ENCODE measurements around the gene PLXND1. TPM values are rescaled to one million over a fixed set of nuclear protein-coding genes. Genes with fewer than 3 reads are reported as not detected.

Gene PLXND1
- total and polyA plus RNA-seq, 2 donors (not counting 1 experiment from before 2014, with no cell fraction given) = 89.6 to 109 TPM

DNA sequence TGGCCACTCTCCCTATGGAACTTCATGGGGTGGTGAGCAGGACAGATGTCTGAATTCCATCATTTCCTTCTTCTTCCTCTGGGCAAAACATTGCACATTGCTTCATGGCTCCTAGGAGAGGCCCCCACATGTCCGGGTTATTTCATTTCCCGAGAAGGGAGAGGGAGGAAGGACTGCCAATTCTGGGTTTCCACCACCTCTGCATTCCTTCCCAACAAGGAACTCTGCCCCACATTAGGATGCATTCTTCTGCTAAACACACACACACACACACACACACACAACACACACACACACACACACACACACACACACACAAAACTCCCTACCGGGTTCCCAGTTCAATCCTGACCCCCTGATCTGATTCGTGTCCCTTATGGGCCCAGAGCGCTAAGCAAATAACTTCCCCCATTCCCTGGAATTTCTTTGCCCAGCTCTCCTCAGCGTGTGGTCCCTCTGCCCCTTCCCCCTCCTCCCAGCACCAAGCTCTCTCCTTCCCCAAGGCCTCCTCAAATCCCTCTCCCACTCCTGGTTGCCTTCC, 76.2 kb downstream of the PLXND1 start:
- Histone ChIP-seq H3K79me2 (ENCODE audit: control insufficient read depth, insufficient read depth, low read length) (no peaks in the 10 kb centered on the region), H3K9ac (ENCODE audit: insufficient read depth, low read length) (no peak overlapping the region), H3K9me3 (ENCODE audit: control insufficient read depth, insufficient read depth, low read depth, low read length) (no peaks in the 10 kb centered on the region), H4K20me1 (ENCODE audit: control insufficient read depth, extremely low read depth, insufficient read depth, low read length) (no peaks in the 10 kb centered on the region), H3K27me3 (ENCODE audit: control insufficient read depth, insufficient read depth, low read length) (no peaks in the 10 kb centered on the region), H3K36me3 (ENCODE audit: control insufficient read depth, insufficient read depth, low read length) (no peaks in the 10 kb centered on the region), H3K4me1 (ENCODE audit: control insufficient read depth, extremely low read depth, insufficient read depth, low read length) (peaks cover 3% of the 10 kb centered on the region), H3K4me2 (ENCODE audit: extremely low read depth, insufficient read depth, low read length) (no peak overlapping the region), H3K27ac (ENCODE audit: insufficient read depth, low read length) (no peak overlapping the region), H2AFZ (ENCODE audit: low read length) (no peak overlapping the region), H3K4me3 (replicated peaks in 1 of 4; ENCODE audit: control extremely low read depth in 1 of 4, insufficient read depth in 1 of 4, low read depth in 3 of 4, low read length in 4 of 4) (no peak overlapping the region)
- peak; percentile 60 to 73 for DNase-seq (ENCODE audit: low read depth in 2 of 2)
- TF ChIP-seq, protein P1, sequence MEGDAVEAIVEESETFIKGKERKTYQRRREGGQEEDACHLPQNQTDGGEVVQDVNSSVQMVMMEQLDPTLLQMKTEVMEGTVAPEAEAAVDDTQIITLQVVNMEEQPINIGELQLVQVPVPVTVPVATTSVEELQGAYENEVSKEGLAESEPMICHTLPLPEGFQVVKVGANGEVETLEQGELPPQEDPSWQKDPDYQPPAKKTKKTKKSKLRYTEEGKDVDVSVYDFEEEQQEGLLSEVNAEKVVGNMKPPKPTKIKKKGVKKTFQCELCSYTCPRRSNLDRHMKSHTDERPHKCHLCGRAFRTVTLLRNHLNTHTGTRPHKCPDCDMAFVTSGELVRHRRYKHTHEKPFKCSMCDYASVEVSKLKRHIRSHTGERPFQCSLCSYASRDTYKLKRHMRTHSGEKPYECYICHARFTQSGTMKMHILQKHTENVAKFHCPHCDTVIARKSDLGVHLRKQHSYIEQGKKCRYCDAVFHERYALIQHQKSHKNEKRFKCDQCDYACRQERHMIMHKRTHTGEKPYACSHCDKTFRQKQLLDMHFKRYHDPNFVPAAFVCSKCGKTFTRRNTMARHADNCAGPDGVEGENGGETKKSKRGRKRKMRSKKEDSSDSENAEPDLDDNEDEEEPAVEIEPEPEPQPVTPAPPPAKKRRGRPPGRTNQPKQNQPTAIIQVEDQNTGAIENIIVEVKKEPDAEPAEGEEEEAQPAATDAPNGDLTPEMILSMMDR (conservative IDR thresholded peaks at IDR 0.05 in 1 of 2, IDR thresholded peaks at IDR 0.05 in 1 of 2; ENCODE audit: low read depth in 1 of 2, low read length in 2 of 2) = no peak
- no peak for TF ChIP-seq EZH2 (IDR thresholded peaks at IDR 0.05; ENCODE audit: low read length, missing control alignments)

DNA sequence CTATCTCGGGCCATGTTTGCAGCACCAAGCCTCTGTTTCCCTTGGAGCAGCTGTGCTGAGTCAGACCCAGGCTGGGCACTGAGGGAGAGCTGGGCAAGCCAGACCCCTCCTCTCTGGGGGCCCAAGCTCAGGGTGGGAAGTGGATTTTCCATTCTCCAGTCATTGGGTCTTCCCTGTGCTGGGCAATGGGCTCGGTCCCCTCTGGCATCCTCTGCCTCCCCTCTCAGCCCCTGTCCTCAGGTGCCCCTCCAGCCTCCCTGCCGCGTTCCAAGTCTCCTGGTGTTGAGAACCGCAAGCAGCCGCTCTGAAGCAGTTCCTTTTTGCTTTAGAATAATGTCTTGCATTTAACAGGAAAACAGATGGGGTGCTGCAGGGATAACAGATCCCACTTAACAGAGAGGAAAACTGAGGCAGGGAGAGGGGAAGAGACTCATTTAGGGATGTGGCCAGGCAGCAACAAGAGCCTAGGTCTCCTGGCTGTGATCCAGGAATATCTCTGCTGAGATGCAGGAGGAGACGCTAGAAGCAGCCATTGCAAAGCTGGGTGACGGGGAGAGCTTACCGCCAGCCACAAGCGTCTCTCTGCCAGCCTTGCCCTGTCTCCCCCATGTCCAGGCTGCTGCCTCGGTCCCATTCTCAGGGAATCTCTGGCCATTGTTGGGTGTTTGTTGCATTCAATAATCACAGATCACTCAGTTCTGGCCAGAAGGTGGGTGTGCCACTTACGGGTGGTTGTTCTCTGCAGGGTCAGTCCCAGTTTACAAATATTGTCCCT, 76.9 kb downstream of the PLXND1 start:
- DNase-seq (ENCODE audit: low read depth in 2 of 2) = no peak
- Histone ChIP-seq H3K9ac (ENCODE audit: insufficient read depth, low read length) (no peak overlapping the region), H4K20me1 (ENCODE audit: control insufficient read depth, extremely low read depth, insufficient read depth, low read length) (no peaks in the 10 kb centered on the region), H3K79me2 (ENCODE audit: control insufficient read depth, insufficient read depth, low read length) (no peaks in the 10 kb centered on the region), H3K4me3 (replicated peaks in 1 of 4; ENCODE audit: control extremely low read depth in 1 of 4, insufficient read depth in 1 of 4, low read depth in 3 of 4, low read length in 4 of 4) (no peak overlapping the region), H3K9me3 (ENCODE audit: control insufficient read depth, insufficient read depth, low read depth, low read length) (no peaks in the 10 kb centered on the region), H3K4me2 (ENCODE audit: extremely low read depth, insufficient read depth, low read length) (no peak overlapping the region), H3K27ac (ENCODE audit: insufficient read depth, low read length) (no peak overlapping the region), H3K36me3 (ENCODE audit: control insufficient read depth, insufficient read depth, low read length) (no peaks in the 10 kb centered on the region), H3K27me3 (ENCODE audit: control insufficient read depth, insufficient read depth, low read length) (no peaks in the 10 kb centered on the region), H3K4me1 (ENCODE audit: control insufficient read depth, extremely low read depth, insufficient read depth, low read length) (peaks cover 3% of the 10 kb centered on the region), H2AFZ (ENCODE audit: low read length) (no peak overlapping the region)
- no peak for TF ChIP-seq EZH2 (IDR thresholded peaks at IDR 0.05; ENCODE audit: low read length, missing control alignments)
- TF ChIP-seq, protein P1 (conservative IDR thresholded peaks at IDR 0.05 in 1 of 2, IDR thresholded peaks at IDR 0.05 in 1 of 2; ENCODE audit: low read depth in 1 of 2, low read length in 2 of 2) = no peak

DNA sequence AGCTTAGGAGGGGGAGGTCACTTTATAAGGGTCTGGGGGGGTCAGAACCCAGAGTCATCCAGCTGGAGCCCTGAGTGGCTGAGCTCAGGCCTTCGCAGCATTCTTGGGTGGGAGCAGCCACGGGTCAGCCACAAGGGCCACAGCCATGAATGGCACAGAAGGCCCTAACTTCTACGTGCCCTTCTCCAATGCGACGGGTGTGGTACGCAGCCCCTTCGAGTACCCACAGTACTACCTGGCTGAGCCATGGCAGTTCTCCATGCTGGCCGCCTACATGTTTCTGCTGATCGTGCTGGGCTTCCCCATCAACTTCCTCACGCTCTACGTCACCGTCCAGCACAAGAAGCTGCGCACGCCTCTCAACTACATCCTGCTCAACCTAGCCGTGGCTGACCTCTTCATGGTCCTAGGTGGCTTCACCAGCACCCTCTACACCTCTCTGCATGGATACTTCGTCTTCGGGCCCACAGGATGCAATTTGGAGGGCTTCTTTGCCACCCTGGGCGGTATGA, 77.8 kb downstream of the PLXND1 start, which contains the start of gene RHO:
Gene RHO, plus strand, starts transcription at position 51 of the 512 bp plus-strand sequence. Its CDS starts 95 bp downstream, at position 146.
- Histone ChIP-seq H3K9ac (ENCODE audit: insufficient read depth, low read length) (no peak within 1 kb of the TSS), H3K9me3 (ENCODE audit: control insufficient read depth, insufficient read depth, low read depth, low read length) (no peaks in the 10 kb centered on the region), H3K4me1 (ENCODE audit: control insufficient read depth, extremely low read depth, insufficient read depth, low read length) (peaks cover 3% of the 10 kb centered on the region), H3K4me2 (ENCODE audit: extremely low read depth, insufficient read depth, low read length) (no peak within 1 kb of the TSS), H2AFZ (ENCODE audit: low read length) (no peak within 1 kb of the TSS), H3K27ac (ENCODE audit: insufficient read depth, low read length) (no peak within 1 kb of the TSS), H3K36me3 (ENCODE audit: control insufficient read depth, insufficient read depth, low read length) (no peaks in the 10 kb centered on the region), H4K20me1 (ENCODE audit: control insufficient read depth, extremely low read depth, insufficient read depth, low read length) (no peaks in the 10 kb centered on the region), H3K79me2 (ENCODE audit: control insufficient read depth, insufficient read depth, low read length) (no peaks in the 10 kb centered on the region), H3K4me3 (replicated peaks in 1 of 4; ENCODE audit: control extremely low read depth in 1 of 4, insufficient read depth in 1 of 4, low read depth in 3 of 4, low read length in 4 of 4) (no peak within 1 kb of the TSS), H3K27me3 (ENCODE audit: control insufficient read depth, insufficient read depth, low read length) (no peaks in the 10 kb centered on the region)
- DNase-seq (ENCODE audit: low read depth in 2 of 2) = no peak
- TF ChIP-seq, protein P1 (conservative IDR thresholded peaks at IDR 0.05 in 1 of 2, IDR thresholded peaks at IDR 0.05 in 1 of 2; ENCODE audit: low read depth in 1 of 2, low read length in 2 of 2) = no peak
- no peak for TF ChIP-seq EZH2 (IDR thresholded peaks at IDR 0.05; ENCODE audit: low read length, missing control alignments)

Measured in fibroblast of lung (primary cell).